GM12865 (cell line): Measurements from ENCODE around the gene ODAD2.

Source experiments
- DNase-seq: peaks from one replicate; pipeline ENCODE4 v3.0.0; 2010; ENCODE audit warnings: low read depth
- H3K4me3 ChIP-seq: 2 replicates; pipeline ENCODE4 v1.5.1; 2011; ENCODE audit warnings: mild to moderate bottlenecking, low read depth, low read length, control low read depth
- CTCF ChIP-seq: IDR thresholded peaks from 2 replicates; pipeline ENCODE4 v1.5.1; 2011; ENCODE audit warnings: low read length, control low read depth, low read depth, inconsistent platforms; ENCODE audit not compliant: insufficient read depth; ENCODE audit errors: missing control alignments

The ODAD2 gene

GRCh38 chr10:27805180-27805579 lies 193.7 kb downstream of the ODAD2 start:
- no peak for TF ChIP-seq CTCF
- no peak for DNase-seq
- no peak overlapping the region for H3K4me3 ChIP-seq

GRCh38 chr10:27804136-27804535 lies 194.7 kb downstream of the ODAD2 start:
- no peak for TF ChIP-seq CTCF
- H3K4me3 ChIP-seq = no peak overlapping the region

GRCh38 chr10:27801171-27801785 lies 197.6 kb downstream of the ODAD2 start:
- no peak for DNase-seq
- TF ChIP-seq CTCF = no peak

More at GRCh38 chr10:27804136-27804535, 194.7 kb downstream of the ODAD2 start:
- DNase-seq = no peak

GRCh38 chr10:27799046-27799445 lies 199.8 kb downstream of the ODAD2 start:
- no peak for TF ChIP-seq CTCF
- DNase-seq = no peak
- no peak overlapping the region for H3K4me3 ChIP-seq

More at GRCh38 chr10:27801171-27801785, 197.6 kb downstream of the ODAD2 start:
- no peak overlapping the region for H3K4me3 ChIP-seq

GRCh38 chr10:27794157-27794556 lies 204.7 kb downstream of the ODAD2 start:
- no peak for TF ChIP-seq CTCF
- no peak overlapping the region for H3K4me3 ChIP-seq
- DNase-seq = no peak

GRCh38 chr10:27792216-27792615 lies 206.7 kb downstream of the ODAD2 start:
- TF ChIP-seq CTCF = no peak
- DNase-seq = no peak
- no peak overlapping the region for H3K4me3 ChIP-seq

- TF ChIP-seq CTCF = no peak
- no peak for DNase-seq
- H3K4me3 ChIP-seq = no peak overlapping the region
Observed at GRCh38 chr10:27784272-27784671, 214.6 kb downstream of the ODAD2 start.
